Effector CD8-positive, alpha-beta T cell (primary cell): Measurements from ENCODE around the gene ACOT11.

Experiments
- DNase-seq: peaks from one replicate; lab custom pipeline; 2025; lab: John Stamatoyannopoulos, UW

ACOT11 gene

DNA sequence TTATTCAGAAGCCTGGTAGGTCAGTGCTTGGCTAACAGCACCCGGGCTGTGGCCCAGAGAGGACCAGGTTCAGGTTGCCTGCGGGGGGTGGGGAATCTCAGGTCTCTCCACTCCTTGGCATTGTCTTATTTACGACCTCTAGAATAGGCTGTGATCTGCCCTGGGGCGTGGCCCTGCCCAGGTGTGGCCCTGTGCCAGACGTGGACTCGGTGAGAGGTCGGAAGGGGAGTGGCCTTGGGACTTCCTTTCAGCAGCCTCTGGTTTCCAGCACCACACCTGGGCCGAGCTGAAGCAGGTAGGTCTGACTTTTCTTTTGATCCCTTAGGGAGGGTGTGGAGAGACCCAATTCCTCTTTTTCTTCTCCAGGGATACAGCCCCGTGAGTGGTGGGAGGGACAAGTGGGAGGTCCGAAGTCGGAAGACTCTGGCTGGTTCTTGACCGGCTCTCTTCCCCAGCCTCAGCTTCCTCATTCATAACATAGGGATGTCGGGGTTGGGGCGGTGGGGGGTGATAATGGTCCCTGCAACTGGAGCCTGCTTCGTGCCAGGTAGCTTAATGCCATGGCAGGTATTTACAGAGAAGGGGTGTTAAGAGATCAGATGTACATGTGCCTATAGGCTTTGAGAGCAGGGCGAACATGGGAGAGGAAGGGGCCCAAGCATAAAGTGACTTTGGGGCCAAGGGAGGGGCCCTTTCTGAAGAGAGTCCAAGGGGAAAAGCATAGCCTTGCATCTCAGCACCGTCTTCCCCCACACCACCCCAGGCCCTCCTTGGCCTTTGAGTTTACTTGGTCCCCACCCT lies 16.5 kb downstream of the ACOT11 start:
- DNase-seq: no peak

DNA sequence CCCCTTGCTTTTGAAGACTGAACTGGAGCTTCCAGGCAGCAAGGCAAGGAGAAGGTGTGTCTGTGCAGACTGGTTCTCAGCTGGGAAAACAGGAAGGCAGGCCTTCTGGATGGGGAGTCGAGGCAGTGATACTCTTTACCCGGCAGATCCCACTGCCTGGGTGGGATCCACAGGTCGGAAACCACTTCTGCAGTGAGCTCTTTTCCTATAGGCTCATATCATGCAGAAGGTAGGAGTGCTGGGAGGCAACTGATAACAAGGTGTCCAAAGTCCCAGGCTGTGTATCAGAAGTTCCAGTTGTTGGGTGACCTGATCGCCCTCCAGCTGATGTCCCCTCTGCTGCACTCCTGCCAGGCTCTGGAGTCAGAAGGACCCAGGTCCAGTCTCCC lies 17.1 kb downstream of the ACOT11 start:
- DNase-seq: no peak

DNA sequence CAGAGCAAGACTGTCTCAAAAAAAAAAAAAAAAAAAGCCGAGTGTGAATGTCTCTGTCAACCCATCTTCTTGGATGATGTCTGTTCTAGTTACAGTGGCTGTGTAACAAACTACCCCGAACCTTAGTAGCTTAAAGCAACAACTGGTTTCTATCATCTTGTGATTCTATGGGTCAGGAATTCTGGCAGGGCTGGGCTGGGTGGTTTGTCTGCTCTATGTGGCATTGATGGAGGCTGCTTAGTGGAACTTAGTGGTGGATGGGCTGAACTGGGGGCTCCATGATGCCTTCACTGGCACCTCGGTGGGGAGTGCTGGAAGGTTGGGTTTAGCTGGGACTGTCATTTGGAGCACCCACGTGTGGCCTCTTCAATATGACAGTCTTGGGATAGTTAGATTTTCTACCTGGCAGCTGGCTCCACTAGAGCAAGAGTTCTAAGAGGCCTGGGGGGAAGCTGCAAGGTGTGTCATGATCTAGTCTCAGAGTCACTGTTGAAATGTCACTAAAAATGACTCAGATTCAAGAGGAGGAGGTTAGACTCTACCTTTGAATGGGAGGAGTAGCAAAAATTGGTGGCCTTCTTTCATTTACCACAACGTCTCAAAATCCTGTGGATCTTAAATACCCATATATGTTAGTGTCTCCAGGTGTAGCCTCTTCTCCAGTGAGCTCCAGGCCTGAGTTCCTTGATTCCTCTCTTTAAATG lies 18.6 kb downstream of the ACOT11 start:
- DNase-seq: no peak

DNA sequence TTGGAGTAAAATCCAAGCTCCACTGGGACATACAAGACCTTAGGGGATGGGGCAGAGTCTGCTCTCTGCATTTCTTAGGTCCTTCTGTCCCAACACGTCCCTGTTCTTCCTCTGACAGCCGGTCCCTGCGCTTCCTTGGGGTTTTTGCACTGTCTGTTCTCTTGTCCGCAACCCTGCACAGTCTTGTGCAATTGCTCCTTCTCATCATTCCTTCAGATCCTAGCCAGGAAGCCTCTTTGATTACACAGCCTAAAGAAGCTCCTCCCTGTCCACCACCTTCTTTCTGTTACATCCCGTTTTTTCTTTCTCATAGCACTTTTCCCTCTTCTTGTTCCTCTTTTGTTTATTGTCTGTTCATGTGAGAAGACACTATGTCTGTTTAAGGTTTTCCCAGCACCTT lies 19.9 kb downstream of the ACOT11 start:
- no peak for DNase-seq

DNA sequence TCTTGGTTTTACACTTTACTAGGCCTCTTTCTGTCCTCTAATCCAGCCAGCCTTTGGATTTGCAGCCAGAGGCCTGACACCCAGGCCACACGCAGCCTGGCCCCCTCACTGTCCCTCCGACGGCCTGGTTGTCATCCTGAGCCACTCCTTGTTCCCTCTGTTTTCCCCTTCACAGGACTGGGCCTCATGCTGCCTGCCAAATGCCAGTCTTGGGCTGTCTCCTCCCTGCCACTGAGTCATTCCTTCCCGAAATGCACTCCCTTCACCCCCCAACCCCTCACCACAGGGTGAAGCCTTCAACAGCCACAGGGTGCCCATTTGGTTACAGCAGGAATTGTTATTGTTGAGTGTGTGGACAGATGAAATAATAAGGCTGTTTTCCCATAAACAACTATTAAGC lies 21.3 kb downstream of the ACOT11 start:
- no peak for DNase-seq

DNA sequence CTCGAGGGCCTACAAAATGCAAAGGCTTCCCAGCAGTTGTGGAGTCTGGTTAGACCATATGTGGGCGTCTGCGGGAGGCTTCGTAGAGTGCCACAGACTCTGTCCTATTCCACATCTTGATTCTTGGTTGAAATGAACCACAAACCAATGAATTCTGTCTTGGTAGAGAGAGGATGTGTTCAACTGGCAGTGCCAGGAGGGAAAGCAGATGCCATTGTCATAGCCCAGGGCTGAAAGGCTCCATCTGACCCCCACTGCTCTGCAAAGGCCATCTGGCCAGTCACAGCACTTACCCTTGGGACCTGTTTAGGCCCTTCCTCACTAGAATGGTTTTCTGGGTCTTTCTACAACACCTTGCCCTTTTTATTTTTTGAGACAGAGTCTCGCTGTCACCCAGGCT lies 22.1 kb downstream of the ACOT11 start:
- DNase-seq: no peak

DNA sequence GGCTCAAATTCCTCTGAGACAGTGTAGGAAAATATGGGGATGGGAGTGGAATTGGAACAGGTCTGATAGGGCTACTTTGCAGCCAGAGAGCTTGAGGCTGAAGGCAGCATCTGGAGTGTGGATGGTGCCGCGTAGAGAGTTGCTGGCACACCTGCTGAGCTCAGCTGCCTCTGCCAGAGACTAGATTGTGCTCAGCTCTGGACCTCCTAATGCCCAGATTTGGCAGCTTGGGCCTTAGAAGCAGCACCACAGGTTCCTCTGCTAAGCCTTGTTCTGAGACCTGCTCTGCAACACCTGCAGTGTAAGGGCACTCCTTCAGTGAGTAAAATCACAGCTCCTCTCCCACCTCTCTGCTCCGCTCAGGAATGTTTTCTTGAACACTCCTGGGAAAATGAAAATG lies 23.3 kb downstream of the ACOT11 start:
- no peak for DNase-seq

DNA sequence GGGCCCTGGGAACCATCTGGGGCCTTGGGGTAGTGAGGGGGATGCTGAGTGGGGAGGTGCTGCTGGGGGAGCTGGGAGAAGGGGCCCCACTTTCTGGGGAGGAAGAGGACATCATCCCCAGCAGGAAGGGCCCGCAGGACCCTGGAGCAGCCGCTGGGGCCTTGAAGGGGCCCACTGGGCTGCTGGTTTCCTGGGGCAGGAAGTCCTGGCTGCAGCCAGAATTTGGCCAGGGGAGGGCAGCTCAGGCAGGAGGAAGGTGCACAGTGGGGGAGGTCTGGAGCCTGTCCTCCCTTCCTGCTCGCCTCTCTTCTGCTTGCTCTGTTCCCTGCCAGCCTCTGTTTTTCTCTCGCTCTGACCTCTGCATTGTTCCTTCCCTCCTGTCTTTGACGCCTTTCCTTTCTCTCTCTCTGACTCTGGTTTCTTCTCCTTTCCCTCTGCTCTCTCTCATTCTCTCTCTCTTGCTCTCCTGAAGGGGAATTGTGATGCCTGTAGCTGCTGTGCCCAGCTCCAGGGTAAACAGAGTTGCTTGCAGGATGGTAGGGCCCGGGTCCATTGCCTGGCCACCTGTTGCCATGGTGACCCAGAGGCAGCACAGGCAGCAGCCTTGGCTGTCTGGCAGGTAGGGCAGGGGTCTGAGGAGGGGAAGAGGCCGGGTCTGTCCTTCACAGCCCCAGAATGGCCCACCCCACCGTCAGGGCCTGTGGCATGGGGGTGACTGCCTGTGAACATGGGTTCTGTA lies 23.9 kb downstream of the ACOT11 start:
- DNase-seq: no peak

DNA sequence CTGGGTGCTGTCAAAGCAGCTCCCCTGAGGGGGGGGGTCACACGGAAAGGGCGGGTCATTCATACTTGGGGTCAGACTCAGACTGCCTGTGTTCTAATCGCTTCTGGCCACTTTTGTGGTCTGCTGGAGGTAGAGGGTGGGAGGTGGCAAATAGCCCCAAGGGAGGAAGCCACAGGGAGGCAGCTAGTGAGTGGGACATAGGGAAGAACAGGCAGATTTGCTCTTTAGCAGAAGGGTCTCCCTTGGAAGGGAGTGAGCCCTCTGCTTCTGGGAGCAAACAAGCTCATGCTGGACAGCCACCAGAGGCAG lies 24.5 kb downstream of the ACOT11 start:
- no peak for DNase-seq

DNA sequence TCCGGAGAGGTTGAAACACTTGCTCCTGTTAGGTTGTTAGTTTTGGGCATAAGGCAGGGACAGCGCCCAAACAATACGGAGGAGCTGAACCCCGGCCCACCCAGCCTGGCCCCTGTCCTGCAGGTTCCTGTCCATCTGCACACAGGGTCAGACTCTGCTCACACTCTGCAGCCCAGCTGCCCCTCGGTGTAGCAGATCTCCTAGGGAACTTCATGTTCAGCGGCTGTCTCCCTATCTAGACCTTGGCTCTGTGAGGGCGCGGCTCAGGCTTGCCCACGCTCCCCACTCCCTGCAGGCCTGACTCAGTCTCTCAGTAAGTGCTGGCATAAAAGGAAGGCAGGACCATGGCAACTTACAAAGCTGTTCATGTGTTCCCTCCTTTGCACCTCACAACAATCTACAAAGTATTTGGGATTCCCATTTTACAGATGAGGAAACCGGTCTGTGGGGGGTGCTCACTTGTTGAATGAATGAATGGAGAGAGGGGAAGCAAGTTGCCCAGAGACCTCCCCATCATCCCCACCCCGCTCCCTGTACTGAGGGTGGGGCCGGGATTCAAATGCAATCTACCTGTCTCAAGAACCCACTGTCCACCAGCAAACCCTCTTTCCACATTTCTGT lies 26.2 kb downstream of the ACOT11 start:
- no peak for DNase-seq

DNA sequence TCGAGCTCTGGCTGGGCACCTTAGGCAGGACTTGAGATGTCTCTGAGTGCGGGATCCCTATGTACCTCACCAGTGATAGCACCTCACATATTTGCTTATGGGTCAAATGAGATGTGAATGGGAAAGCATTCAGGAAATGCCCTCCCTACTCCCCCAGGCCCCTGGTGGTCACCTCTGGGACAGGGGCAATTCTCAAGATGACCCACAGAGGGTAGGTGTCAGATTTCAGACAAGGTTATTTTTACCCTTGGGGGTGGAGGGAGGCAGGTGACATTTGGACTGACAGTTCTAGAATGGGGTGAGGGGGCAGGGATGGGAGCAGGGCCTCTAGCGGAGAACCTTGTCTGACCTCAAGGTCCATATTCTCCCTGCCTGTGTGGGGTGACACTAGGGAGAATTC lies 27.1 kb downstream of the ACOT11 start:
- no peak for DNase-seq

DNA sequence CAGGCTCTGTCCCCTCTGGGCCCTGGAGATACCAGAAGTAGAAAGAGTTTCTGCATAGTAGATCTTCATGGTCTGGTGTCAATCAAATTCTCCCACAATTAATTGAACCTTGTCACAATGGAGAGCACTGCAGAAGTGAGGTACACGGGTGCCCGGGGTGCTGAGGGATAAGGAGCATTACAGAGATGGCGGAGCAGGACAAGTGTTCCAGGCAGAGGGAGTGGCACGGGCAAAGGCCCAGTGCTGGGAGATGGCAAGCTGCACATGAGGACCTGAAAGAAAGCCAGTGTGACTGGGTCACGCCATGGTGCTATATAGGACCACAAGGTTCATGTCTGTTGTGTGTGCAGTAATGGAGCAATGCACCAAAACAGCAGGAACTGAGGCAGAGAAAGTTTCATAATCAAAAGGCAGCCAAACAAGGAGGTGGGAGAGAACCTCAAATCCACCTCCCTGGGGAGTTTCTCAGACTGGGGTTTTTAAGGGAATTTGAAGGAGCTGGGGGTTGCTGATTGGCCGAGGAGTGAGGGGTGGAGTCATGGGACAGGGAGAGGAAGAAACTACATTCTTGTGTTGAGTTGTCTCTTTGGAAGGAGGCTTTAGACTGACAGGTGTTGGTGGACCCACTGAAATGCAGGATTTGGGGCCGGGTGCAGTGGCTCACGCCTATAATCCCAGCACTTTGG lies 27.7 kb downstream of the ACOT11 start:
- no peak for DNase-seq

DNA sequence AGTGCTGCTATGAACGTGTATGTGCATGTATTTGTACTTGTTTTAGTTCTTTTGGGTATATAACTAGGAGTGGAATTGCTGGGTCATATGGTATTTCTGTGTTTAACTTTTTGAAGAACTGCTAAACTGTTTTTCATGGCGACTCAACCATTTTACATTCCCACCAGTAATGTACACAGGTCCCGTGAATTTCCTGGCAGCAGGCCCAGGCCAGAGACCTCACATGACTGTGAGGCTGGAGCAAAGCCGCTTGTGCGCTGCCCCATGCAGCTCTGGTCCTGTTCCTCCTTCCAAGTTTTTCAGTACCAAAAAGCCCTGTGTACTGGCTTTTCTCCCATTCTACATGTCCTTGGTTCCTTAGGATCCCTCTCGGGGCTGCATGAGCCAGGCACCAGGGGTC lies 29.6 kb downstream of the ACOT11 start:
- no peak for DNase-seq

DNA sequence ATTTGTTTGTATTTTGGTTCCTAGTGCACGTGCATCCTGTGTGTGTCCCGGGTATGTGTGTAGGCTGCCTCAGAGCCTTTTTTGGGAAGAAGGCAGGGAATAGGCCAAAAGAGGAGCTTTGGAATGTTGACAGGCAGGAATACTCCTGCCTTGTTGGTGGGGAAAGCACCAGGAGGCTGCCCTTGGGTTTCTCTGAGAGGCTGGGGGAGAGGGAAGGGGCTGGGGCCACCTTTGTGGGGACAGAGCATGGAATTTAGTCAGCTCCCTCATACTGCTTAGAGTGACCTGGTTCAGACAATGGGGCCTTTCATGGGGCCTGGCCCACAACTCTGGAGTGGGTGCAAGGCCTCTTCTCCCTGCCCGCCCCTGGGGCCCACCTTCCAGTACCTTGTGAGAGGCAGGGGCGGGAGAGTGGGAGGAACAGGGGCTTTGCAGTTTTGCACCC lies 31.3 kb downstream of the ACOT11 start:
- no peak for DNase-seq

DNA sequence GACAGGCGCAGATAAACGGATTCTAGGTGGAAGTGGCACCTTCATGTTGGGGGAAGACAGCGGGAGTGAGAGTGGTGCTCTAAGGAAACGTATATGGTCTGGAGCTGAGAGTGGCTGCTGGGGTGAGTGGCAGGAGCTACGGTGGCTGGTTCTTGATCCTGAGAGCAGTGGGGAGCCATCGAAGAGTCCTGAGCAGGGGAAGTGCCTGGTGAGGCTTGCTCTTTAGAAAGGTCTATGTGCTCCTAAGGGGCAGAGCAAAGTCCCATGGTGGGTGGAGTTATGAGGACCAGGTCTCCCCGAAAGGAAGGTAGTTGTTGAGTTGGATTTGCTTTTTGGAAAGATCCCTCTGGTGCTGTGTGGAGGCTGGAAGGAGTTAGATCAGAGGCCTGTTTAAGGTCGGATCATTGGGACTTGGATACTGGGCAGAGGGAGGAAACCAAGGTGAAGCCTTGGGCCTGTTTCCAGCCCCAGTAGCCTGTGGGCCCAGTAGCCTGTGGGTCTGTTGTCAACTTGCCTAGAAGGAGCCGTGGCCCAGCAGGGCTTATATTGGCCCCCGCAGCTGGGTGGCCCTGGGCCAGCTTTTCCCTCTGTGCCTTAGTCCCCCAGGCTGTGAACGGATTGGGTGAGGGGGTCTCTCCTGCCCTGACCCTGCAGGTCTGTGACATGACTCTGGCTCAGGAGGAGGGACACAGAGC lies 33.0 kb downstream of the ACOT11 start:
- DNase-seq: no peak

DNA sequence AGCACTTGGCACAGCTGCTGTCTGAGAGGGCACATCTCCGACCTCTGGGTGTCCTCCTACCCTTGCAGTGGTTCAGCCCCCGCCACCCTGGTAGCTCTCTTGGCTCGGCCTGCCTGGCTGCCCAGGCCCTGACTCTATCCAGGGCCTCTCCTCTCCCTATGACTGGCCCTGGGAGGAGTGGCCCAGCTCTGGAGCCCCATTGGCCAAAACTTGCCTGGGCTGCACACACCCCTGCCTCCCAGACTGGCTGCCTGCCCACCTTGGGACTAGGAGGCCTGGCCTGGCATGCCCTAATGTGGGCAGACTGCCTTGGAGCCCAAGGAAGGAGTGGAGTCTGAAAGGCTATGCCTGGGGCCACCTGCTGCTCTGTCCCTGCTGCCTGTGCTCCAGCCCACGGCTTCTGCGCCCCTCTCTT lies 33.6 kb downstream of the ACOT11 start:
- no peak for DNase-seq

DNA sequence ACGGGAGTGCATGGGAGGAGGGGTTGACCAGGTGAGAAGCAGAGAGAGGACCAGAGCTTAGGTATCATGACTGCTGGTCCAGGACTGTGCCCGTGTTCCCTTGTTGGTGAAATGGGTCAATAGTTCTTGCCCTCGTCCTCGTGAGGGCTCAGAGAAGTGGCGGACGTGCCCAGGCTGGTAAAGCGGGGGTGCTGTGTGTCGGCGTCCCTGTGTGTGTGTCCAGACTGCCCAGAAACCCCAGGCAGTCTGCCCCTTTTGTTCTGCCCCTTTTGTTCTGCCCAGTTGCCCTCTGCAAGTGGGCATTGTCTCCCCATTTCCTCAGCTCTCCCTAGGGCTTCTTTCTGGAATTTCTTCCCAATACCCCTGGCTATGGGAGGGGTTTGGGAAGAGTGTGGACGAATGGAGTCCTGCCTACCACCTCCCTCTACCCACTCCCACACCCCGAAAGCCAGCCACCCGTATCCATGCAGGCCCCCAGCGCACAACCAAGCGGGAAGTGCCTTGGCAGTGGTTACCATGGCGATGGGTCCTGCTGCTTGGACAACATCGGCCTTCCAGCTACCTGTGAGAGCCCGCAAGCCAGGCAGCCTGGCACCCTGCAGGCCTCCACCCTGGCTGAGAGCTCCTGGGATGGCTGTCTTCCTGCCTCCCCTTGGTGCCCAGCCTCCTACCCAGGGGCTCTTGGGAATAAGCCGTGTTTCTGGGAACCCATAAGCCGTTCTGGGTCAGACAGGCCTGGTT lies 34.7 kb downstream of the ACOT11 start:
- no peak for DNase-seq

DNA sequence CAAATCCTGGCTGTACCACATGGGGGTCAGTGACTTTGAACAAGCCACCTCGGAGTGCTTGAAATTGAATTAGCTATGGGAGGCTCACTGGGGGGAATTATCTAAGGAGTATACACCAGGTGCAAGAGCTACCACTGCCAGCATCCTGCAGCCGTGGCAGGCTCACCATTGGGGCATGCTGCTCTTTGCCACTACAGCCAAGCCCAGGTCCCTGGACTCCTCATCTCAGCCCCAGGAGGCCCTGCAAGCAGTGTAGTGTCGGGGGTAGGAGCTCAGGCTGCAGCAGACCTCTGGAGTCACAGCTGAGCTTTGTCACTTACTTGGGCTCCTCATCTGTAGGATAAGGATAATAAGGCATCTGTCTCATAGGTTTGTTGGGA lies 35.3 kb downstream of the ACOT11 start:
- no peak for DNase-seq

DNA sequence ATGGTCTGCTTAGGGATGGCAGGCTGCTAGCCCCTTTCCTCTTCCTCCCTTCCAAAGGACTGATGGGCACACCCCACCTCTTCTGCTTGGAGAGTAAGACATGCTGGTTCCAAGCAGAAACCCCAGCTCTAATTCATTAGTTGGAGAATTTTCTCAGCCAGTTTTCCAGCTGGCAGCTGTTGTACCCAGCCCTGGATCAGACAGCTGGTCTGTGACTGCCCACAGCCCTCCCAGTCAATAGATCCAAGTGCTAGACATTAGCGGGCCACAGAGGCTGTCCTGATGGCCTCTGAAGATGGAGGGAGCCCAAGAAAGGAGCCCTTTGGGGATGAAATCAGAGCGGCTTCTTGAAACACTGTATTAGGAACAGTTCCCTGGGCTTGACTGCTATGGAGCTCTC lies 35.8 kb downstream of the ACOT11 start:
- no peak for DNase-seq

DNA sequence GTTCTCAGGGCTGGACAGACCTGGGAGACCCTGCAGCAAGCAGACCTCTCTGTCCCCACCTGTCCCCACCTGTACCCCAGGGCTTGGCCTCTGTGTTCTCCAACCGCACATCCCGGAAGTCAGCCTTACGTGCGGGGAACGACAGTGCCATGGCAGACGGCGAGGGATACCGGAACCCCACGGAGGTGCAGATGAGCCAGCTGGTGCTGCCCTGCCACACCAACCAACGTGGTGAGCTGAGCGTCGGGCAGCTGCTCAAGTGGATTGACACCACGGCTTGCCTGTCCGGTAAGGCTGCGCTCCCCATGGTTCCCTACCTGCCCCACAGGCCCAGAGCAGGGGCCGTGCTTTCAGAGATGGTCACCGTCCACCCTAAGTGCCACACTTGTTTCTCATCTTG lies 36.5 kb downstream of the ACOT11 start:
- no peak for DNase-seq
